SU-DHL-6 (cell line): ENCODE measurements around the gene NPHP4.

Experiments used
- H2AFZ ChIP-seq: fragments of 200-600 bp; sonication (generic); 2 replicates; pipeline ENCODE4 v1.6.1; 2014; ENCODE audit warnings: low read depth, mild to moderate bottlenecking, moderate library complexity, mixed read lengths, antibody characterized with exemption, low read length; ENCODE audit not compliant: severe bottlenecking
- H3F3A ChIP-seq: fragments of 200-600 bp; shearing (Covaris generic); 2 replicates; pipeline ENCODE4 v1.6.0; 2016; ENCODE audit warnings: antibody characterized with exemption, mild to moderate bottlenecking; ENCODE audit not compliant: insufficient read depth
- H3K27ac ChIP-seq: fragments of 200-600 bp; sonication (generic); 2 replicates; pipeline ENCODE4 v1.5.1; 2016; ENCODE audit warnings: low read depth, mild to moderate bottlenecking, low read length, moderate library complexity, mixed read lengths
- H3K27me3 ChIP-seq: fragments of 200-600 bp; sonication (generic), shearing (Covaris generic); 2 replicates; pipeline ENCODE4 v1.6.0; 2014; ENCODE audit warnings: mild to moderate bottlenecking, low read length
- H3K36me3 ChIP-seq: fragments of 200-600 bp; sonication (generic); 2 replicates; pipeline ENCODE4 v1.6.1; 2014; ENCODE audit warnings: mild to moderate bottlenecking, low read length, mixed read lengths
- H3K4me2 ChIP-seq: fragments of 300-600, 200-600 bp; shearing (Covaris generic), sonication (generic); 2 replicates; pipeline ENCODE4 v1.6.0; 2014; ENCODE audit warnings: low read length, low read depth, mild to moderate bottlenecking; ENCODE audit not compliant: poor library complexity, severe bottlenecking
- H3K4me3 ChIP-seq: fragments of 200-600 bp; sonication (generic); 2 replicates; pipeline ENCODE4 v1.5.1; 2014; ENCODE audit warnings: antibody characterized with exemption, low read length, mild to moderate bottlenecking, mixed read lengths; ENCODE audit not compliant: insufficient read depth, poor library complexity, severe bottlenecking
- H3K79me2 ChIP-seq: fragments of 200-600 bp; sonication (generic); 2 replicates; pipeline ENCODE4 v1.6.1; 2014; ENCODE audit warnings: mild to moderate bottlenecking, low read length, moderate library complexity; ENCODE audit not compliant: insufficient read depth
- H3K9ac ChIP-seq: fragments of 200-600 bp; sonication (generic); 2 replicates; pipeline ENCODE4 v1.7.0; 2014; ENCODE audit warnings: mild to moderate bottlenecking, low read length
- H3K9me2 ChIP-seq: fragments of 200-600 bp; sonication (generic); replicated peaks from 2 replicates; pipeline ENCODE4 v1.6.1; 2014; ENCODE audit warnings: low read length; ENCODE audit not compliant: insufficient read depth
- H3K9me3 ChIP-seq: fragments of 200-600 bp; sonication (generic); 2 replicates; pipeline ENCODE4 v1.6.1; 2014; ENCODE audit warnings: low read length, mixed read lengths; ENCODE audit not compliant: insufficient read depth
- H4K20me1 ChIP-seq: fragments of 200-600 bp; sonication (generic); 2 replicates; pipeline ENCODE4 v1.6.1; 2014; ENCODE audit warnings: low read depth, mild to moderate bottlenecking, antibody characterized with exemption, low read length, moderate library complexity, mixed read lengths
- CTCF ChIP-seq: fragments of 200-600 bp; sonication (generic); IDR thresholded peaks from one replicate; pipeline ENCODE4 v1.5.1; 2017; ENCODE audit warnings: antibody characterized with exemption, mild to moderate bottlenecking, low read length, moderate library complexity; ENCODE audit not compliant: insufficient read depth, poor library complexity, severe bottlenecking
- EZH2phosphoT487 ChIP-seq: fragments of 200-600 bp; sonication (generic), shearing (Covaris generic); conservative IDR thresholded peaks from 2 replicates; pipeline ENCODE4 v1.6.1; 2018; ENCODE audit warnings: mild to moderate bottlenecking, antibody characterized with exemption, low read length, moderate library complexity, mixed read lengths

Gene NPHP4

GRCh38 chr1:5977494-5978444 lies 14.5 kb downstream of the NPHP4 start:
- no peaks in the 10 kb centered on the region for H3K9me2 ChIP-seq
- TF ChIP-seq EZH2phosphoT487 (no peak), CTCF (no peak)
- no peak overlapping the region for H3K9ac ChIP-seq
- H3K4me2 ChIP-seq: no peak overlapping the region
- no peak overlapping the region for H3K27ac ChIP-seq
- H4K20me1 ChIP-seq: no peaks in the 10 kb centered on the region
- H2AFZ ChIP-seq: no peak overlapping the region
- no peaks in the 10 kb centered on the region for H3K27me3 ChIP-seq
- no peaks in the 10 kb centered on the region for H3F3A ChIP-seq
- no peaks in the 10 kb centered on the region for H3K36me3 ChIP-seq
- no peaks in the 10 kb centered on the region for H3K79me2 ChIP-seq
- no peak overlapping the region for H3K4me3 ChIP-seq
- H3K9me3 ChIP-seq: no peaks in the 10 kb centered on the region

GRCh38 chr1:5976726-5977493 lies 15.3 kb downstream of the NPHP4 start:
- Histone ChIP-seq H2AFZ (no peak overlapping the region), H3K27ac (no peak overlapping the region), H3F3A (no peaks in the 10 kb centered on the region), H3K27me3 (no peaks in the 10 kb centered on the region), H3K9me3 (no peaks in the 10 kb centered on the region), H3K4me3 (no peak overlapping the region), H3K36me3 (no peaks in the 10 kb centered on the region), H3K4me2 (no peak overlapping the region), H4K20me1 (no peaks in the 10 kb centered on the region), H3K9me2 (no peaks in the 10 kb centered on the region), H3K9ac (no peak overlapping the region), H3K79me2 (no peaks in the 10 kb centered on the region)
- TF ChIP-seq CTCF (no peak), EZH2phosphoT487 (no peak)

- H3K36me3 ChIP-seq: no peaks in the 10 kb centered on the region
- no peaks in the 10 kb centered on the region for H3K27me3 ChIP-seq
- no peak overlapping the region for H3K9ac ChIP-seq
- H3K4me2 ChIP-seq: no peak overlapping the region
- H3K9me3 ChIP-seq: no peaks in the 10 kb centered on the region
- H3K27ac ChIP-seq: no peak overlapping the region
- no peaks in the 10 kb centered on the region for H3K79me2 ChIP-seq
- no peaks in the 10 kb centered on the region for H4K20me1 ChIP-seq
- no peaks in the 10 kb centered on the region for H3F3A ChIP-seq
- no peaks in the 10 kb centered on the region for H3K9me2 ChIP-seq
- TF ChIP-seq CTCF (no peak), EZH2phosphoT487 (no peak)
- no peak overlapping the region for H2AFZ ChIP-seq
- H3K4me3 ChIP-seq: no peak overlapping the region
These were observed 16.0 kb downstream of the NPHP4 start for GRCh38 chr1:5976231-5976630.
